GM12878 (cell line): ENCODE data around the gene NHS. TPM values are rescaled to one million over a fixed set of nuclear protein-coding genes. Genes with fewer than 3 reads are reported as not detected.

Source experiments
- ATAC-seq: fragments of 200-7000 bp; cut with Tn5 transposase; 3 replicates; pipeline ENCODE4 v1.9.1; 2020; ENCODE audit warnings: mild to moderate bottlenecking, moderate library complexity
- BruUV-seq: library from RNA; stranded (reverse); fragments of 400-500 nt; replicated peaks from 2 replicates; lab custom pipeline; 2021; lab: Mats Ljungman, UMichigan
- CTCF ChIA-PET: fragments of 300-600 bp; sonication (Branson Sonifier 250); formaldehyde crosslinking; extraction: SDS; loops from one replicate; lab custom pipeline; 2021; ENCODE audit warnings: inconsistent platforms; lab: Yijun Ruan, JAX
- POLR2A ChIA-PET: fragments of 350-600 bp; formaldehyde crosslinking; extraction: SDS; loops from one replicate; lab custom pipeline; 2021; ENCODE audit warnings: inconsistent platforms; lab: Charles Lee
- RAD21 ChIA-PET: fragments of 300-600 bp; sonication (Branson Sonifier 250); formaldehyde crosslinking; loops from one replicate; lab custom pipeline; 2023; ENCODE audit warnings: antibody characterized with exemption; ENCODE audit not compliant: unreplicated experiment; lab: Charles Lee
- SMC1A ChIA-PET: fragments of 300-600 bp; sonication (Branson Sonifier 250); formaldehyde crosslinking; loops from one replicate; lab custom pipeline; 2023; ENCODE audit not compliant: unreplicated experiment, uncharacterized antibody; lab: Charles Lee
- DNase-seq: peaks from one replicate; pipeline ENCODE4 v3.0.0-alpha.2; 2011; ENCODE audit warnings: low read depth, low spot score
- FAIRE-seq: peaks from 3 replicates; lab custom pipeline; 2011; peaks lifted over from hg19 to GRCh38; lab: Jason Lieb, UNC
- H2AFZ ChIP-seq: 2 replicates; pipeline ENCODE4 v1.6.0; 2011; ENCODE audit warnings: low read depth, low read length, control low read depth; ENCODE audit not compliant: control insufficient read depth
- H3K27ac ChIP-seq: 2 replicates; pipeline ENCODE4 v1.5.1; 2011; ENCODE audit warnings: control low read depth; ENCODE audit not compliant: control insufficient read depth, insufficient read depth
- H3K27me3 ChIP-seq, 2 experiments: replicated peaks in 1 of 2; 2 replicates each; pipeline versions ENCODE4 v1.6.0 to v1.6.1; 2011; ENCODE audit warnings: low read length in 1 of 2; ENCODE audit not compliant: control insufficient read depth in 2 of 2, insufficient read depth in 2 of 2
- H3K36me3 ChIP-seq, 2 experiments: 2 replicates each; pipeline ENCODE4 v1.5.1; 2011; ENCODE audit warnings: low read length in 1 of 2; ENCODE audit not compliant: control insufficient read depth in 2 of 2, insufficient read depth in 2 of 2
- H3K4me1 ChIP-seq: 2 replicates; pipeline ENCODE4 v1.6.1; 2011; ENCODE audit warnings: mild to moderate bottlenecking, low read length, moderate library complexity, mixed read lengths; ENCODE audit not compliant: control insufficient read depth, insufficient read depth
- H3K4me2 ChIP-seq: 2 replicates; pipeline ENCODE4 v1.6.0; 2011; ENCODE audit warnings: control low read depth; ENCODE audit not compliant: control insufficient read depth, insufficient read depth
- H3K4me3 ChIP-seq: fragments of 200-600 bp; sonication (generic); 2 replicates; pipeline ENCODE4 v1.5.1; 2016
- H3K79me2 ChIP-seq: 2 replicates; pipeline ENCODE4 v1.6.0; 2011; ENCODE audit warnings: low read length; ENCODE audit not compliant: control insufficient read depth, insufficient read depth
- H3K9ac ChIP-seq: 2 replicates; pipeline ENCODE4 v1.8.0; 2011; ENCODE audit warnings: low read length, control low read depth, mixed read lengths; ENCODE audit not compliant: control insufficient read depth, insufficient read depth
- H3K9me3 ChIP-seq: replicated peaks from 3 replicates; pipeline ENCODE4 v1.5.1; 2011; ENCODE audit warnings: mild to moderate bottlenecking, low read length; ENCODE audit not compliant: control insufficient read depth, insufficient read depth
- H4K20me1 ChIP-seq: 2 replicates; pipeline ENCODE4 v1.6.0; 2011; ENCODE audit not compliant: control insufficient read depth, insufficient read depth
- ATF7 ChIP-seq: fragments of 450-650 bp; IDR thresholded peaks from 2 replicates; pipeline ENCODE4 v1.6.1; 2016; ENCODE audit warnings: low read depth, mild to moderate bottlenecking
- CHD4 ChIP-seq: fragments of 200-600 bp; sonication (generic); IDR thresholded peaks from 2 replicates; pipeline ENCODE4 v1.6.1; 2016; ENCODE audit warnings: mild to moderate bottlenecking
- EED ChIP-seq: sonication (generic); IDR thresholded peaks from 2 replicates; pipeline ENCODE4 v1.6.1; 2016; ENCODE audit warnings: antibody characterized with exemption, low read depth
- FOS ChIP-seq: IDR thresholded peaks from 3 replicates; pipeline ENCODE4 v1.6.1; 2011; ENCODE audit warnings: borderline replicate concordance; ENCODE audit not compliant: insufficient read length; ENCODE audit errors: extremely low read depth
- GABPA ChIP-seq: IDR thresholded peaks from 2 replicates; pipeline ENCODE4 v1.6.1; 2014; ENCODE audit warnings: antibody characterized with exemption, low read depth, mild to moderate bottlenecking, inconsistent platforms
- MYC ChIP-seq: IDR thresholded peaks from 2 replicates; pipeline ENCODE4 v1.6.1; 2011; ENCODE audit warnings: mild to moderate bottlenecking, low read length, moderate library complexity, inconsistent platforms; ENCODE audit not compliant: insufficient read depth, insufficient replicate concordance, insufficient read length, severe bottlenecking
- RELB ChIP-seq: fragments of 450-650 bp; IDR thresholded peaks from 2 replicates; pipeline ENCODE4 v1.6.1; 2017; ENCODE audit warnings: low read depth, mild to moderate bottlenecking, moderate library complexity
- SIN3A ChIP-seq: IDR thresholded peaks from 2 replicates; pipeline ENCODE4 v1.6.1; 2012; ENCODE audit warnings: low read depth, low read length, improper control_type of control experiment
- SPI1 ChIP-seq: IDR thresholded peaks from 2 replicates; pipeline ENCODE4 v1.6.1; 2011; ENCODE audit warnings: low read depth, mild to moderate bottlenecking, low read length, moderate library complexity, borderline replicate concordance; ENCODE audit not compliant: insufficient read depth
- SREBF2 ChIP-seq: IDR thresholded peaks from 2 replicates; pipeline ENCODE4 v1.6.1; 2012; ENCODE audit warnings: mild to moderate bottlenecking, low read length
- SRF ChIP-seq, 2 experiments: IDR thresholded peaks; 2 replicates each; pipeline ENCODE4 v1.6.1; 2011; ENCODE audit warnings: low read depth in 2 of 2, low read length in 2 of 2, mild to moderate bottlenecking in 1 of 2, moderate library complexity in 1 of 2
- YBX1 ChIP-seq: fragments of 450-650 bp; IDR thresholded peaks from 2 replicates; pipeline ENCODE4 v1.6.1; 2016; ENCODE audit warnings: antibody characterized with exemption
- ZZZ3 ChIP-seq: IDR thresholded peaks from 2 replicates; pipeline ENCODE4 v1.6.1; 2011; ENCODE audit warnings: low read depth; ENCODE audit not compliant: control insufficient read depth, insufficient read length
- WGBS: methylation state at CpG from one replicate; pipeline ENCODE4 v1.1.6; 2016; ENCODE audit warnings: low lambda C conversion rate; ENCODE audit not compliant: insufficient replicate concordance, insufficient coverage; ENCODE audit errors: missing lambda C conversion rate; 5-methylcytosine and 5-hydroxymethylcytosine counted together
- in situ Hi-C: fragments of 300-500 bp; cut with MboI; formaldehyde crosslinking; loops from 9 replicates; pipeline ENCODE4 v1.14.3; 2018; ENCODE audit warnings: mixed read lengths
- intact Hi-C: fragments of 100-400 bp; cut with micrococcal nuclease; formaldehyde crosslinking; loops from one replicate; pipeline ENCODE4 v1.14.2; 2022; ENCODE audit not compliant: unreplicated experiment
- polyA plus RNA-seq, 11 experiments: library from polyadenylated mRNA; depleted of rRNA in 4 of 11; unstranded in 6 of 11; stranded (reverse) in 5 of 11; fragments of >200 nt; fragmentation: Nextera tagmentation in 4 of 11; fragmentation: Illumina TruSeq in 1 of 11; extraction: Ambion mirVana in 4 of 11; extraction: Trizol in 1 of 11; gene quantifications; 1 replicate in 1 of 11; 2 replicates in 10 of 11; pipeline versions ENCODE4 v1.2.1 to v1.2.3, GENCODE V29; 2011 to 2016; ENCODE audit warnings: inconsistent platforms in 2 of 11, missing spikeins in 2 of 11, low read depth in 1 of 11
- total RNA-seq, 4 experiments: library from RNA; depleted of rRNA in 3 of 4; stranded (reverse); fragments of >200 nt in 3 of 4; fragmentation: Illumina TruSeq in 1 of 4; extraction: Trizol in 1 of 4; gene quantifications; 2 replicates each; pipeline versions ENCODE4 v1.2.1 to v1.2.3, GENCODE V29; 2013 to 2021
- TF ChIP-seq, protein P1 (sequence below): fragments of 450-650 bp; formaldehyde crosslinking; IDR thresholded peaks from 2 replicates; pipeline ENCODE4 v1.4.0; 2022; ENCODE audit warnings: mild to moderate bottlenecking, moderate library complexity
- TF ChIP-seq, protein P2 (sequence below): fragments of 450-650 bp; IDR thresholded peaks from 2 replicates; pipeline ENCODE4 v1.6.1; 2016; ENCODE audit warnings: mild to moderate bottlenecking

The NHS gene
- total and polyA plus RNA-seq, 10 of the 15 experiments (the other 5 are each of a cell fraction or from before 2014, with no cell fraction given), result under 0.01 to 0.07 (median 0.03) TPM; not detected in 7

GRCh38 chrX:17778997-17779396 is 404.0 kb downstream of the NHS start:
- WGBS, result 0% methylated on average over 2 of the region's 2 CpGs
- ChIA-PET POLR2A (no interaction called here), RAD21 (no interaction called here)

DNA sequence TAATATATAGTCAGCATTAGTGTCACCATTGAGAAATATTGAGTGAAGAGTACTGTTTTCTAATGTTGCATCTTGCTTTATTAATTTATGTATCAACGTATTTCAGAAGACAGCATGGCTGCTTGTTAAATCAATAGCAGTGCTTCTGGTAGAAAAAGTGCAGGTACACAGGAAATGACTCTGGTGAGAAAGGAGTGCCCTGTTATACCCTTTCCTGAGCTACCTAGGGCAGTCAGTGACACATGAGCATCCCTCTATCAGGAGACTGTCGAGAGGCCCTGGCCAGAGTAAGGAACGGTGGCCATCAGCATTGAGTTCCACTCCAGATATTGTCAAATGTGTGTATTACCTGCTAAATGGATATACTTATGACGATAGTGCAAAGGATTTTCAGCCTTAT is 404.4 kb downstream of the NHS start:
- ATAC-seq (no peak), FAIRE-seq (no peak), DNase-seq (no peak)
- in situ Hi-C loops (no loop called here), intact Hi-C loops (no loop called here)
- no TSS peak for BruUV-seq
- Histone ChIP-seq H3K27me3 (no peaks in the 10 kb centered on the region), H3K9me3 (no peaks in the 10 kb centered on the region; the same call in 2 of the 3 replicates), H2AFZ (no peak overlapping the region), H3K79me2 (no peaks in the 10 kb centered on the region), H4K20me1 (no peaks in the 10 kb centered on the region), H3K4me1 (no peaks in the 10 kb centered on the region), H3K27ac (no peak overlapping the region), H3K9ac (no peak overlapping the region), H3K36me3 (no peaks in the 10 kb centered on the region), H3K4me3 (no peak overlapping the region), H3K4me2 (no peak overlapping the region)
- ChIA-PET SMC1A (no interaction called here), RAD21 (no interaction called here), POLR2A (no interaction called here), CTCF (no interaction called here)
- WGBS, result 35% methylated on average over 4 of the region's 4 CpGs
- TF ChIP-seq SIN3A, result no peak
- TF ChIP-seq RELB, result no peak
- TF ChIP-seq GABPA, result no peak
- TF ChIP-seq CHD4, result no peak
- TF ChIP-seq, protein P1, sequence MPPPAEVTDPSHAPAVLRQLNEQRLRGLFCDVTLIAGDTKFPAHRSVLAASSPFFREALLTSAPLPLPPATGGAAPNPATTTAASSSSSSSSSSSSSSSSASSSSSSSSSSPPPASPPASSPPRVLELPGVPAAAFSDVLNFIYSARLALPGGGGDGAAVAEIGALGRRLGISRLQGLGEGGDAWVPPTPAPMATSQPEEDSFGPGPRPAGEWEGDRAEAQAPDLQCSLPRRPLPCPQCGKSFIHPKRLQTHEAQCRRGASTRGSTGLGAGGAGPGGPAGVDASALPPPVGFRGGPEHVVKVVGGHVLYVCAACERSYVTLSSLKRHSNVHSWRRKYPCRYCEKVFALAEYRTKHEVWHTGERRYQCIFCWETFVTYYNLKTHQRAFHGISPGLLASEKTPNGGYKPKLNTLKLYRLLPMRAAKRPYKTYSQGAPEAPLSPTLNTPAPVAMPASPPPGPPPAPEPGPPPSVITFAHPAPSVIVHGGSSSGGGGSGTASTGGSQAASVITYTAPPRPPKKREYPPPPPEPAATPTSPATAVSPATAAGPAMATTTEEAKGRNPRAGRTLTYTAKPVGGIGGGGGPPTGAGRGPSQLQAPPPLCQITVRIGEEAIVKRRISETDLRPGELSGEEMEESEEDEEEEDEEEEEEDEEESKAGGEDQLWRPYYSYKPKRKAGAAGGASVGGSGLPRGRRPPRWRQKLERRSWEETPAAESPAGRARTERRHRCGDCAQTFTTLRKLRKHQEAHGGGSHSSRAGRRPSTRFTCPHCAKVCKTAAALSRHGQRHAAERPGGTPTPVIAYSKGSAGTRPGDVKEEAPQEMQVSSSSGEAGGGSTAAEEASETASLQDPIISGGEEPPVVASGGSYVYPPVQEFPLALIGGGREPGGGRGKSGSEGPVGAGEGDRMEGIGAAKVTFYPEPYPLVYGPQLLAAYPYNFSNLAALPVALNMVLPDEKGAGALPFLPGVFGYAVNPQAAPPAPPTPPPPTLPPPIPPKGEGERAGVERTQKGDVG (CRISPR knock-in tag), result no peak
- no peak for TF ChIP-seq ZZZ3
- no peak for TF ChIP-seq ATF7
- no peak for TF ChIP-seq FOS
- TF ChIP-seq SRF (IDR thresholded peaks at IDR 0.05; ENCODE audit: low read depth in 2 of 2, low read length in 2 of 2), result no peak

More at GRCh38 chrX:17778997-17779396, 404.0 kb downstream of the NHS start:
- Histone ChIP-seq H2AFZ (no peak overlapping the region), H3K36me3 (no peaks in the 10 kb centered on the region), H3K9me3 (no peaks in the 10 kb centered on the region; the same call in 2 of the 3 replicates), H3K79me2 (no peaks in the 10 kb centered on the region), H3K27ac (no peak overlapping the region), H4K20me1 (no peaks in the 10 kb centered on the region), H3K27me3 (no peaks in the 10 kb centered on the region), H3K4me1 (no peaks in the 10 kb centered on the region), H3K4me2 (no peak overlapping the region), H3K9ac (no peak overlapping the region), H3K4me3 (no peak overlapping the region)
- in situ Hi-C loops, result no loop called here
- intact Hi-C loops, result no loop called here
- no peak for FAIRE-seq
- CTCF ChIA-PET, result no interaction called here
- TF ChIP-seq SPI1 (no peak), EED (no peak), YBX1 (no peak), MYC (no peak), SREBF2 (no peak)
- TF ChIP-seq, protein P2, sequence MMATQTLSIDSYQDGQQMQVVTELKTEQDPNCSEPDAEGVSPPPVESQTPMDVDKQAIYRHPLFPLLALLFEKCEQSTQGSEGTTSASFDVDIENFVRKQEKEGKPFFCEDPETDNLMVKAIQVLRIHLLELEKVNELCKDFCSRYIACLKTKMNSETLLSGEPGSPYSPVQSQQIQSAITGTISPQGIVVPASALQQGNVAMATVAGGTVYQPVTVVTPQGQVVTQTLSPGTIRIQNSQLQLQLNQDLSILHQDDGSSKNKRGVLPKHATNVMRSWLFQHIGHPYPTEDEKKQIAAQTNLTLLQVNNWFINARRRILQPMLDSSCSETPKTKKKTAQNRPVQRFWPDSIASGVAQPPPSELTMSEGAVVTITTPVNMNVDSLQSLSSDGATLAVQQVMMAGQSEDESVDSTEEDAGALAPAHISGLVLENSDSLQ, result no peak
- SMC1A ChIA-PET, result no interaction called here
- DNase-seq, result no peak
- no TSS peak for BruUV-seq
- no peak for ATAC-seq
